ENCODE results near the gene ERC1.
"Not testable (repeated sequence)": the region's sequence is repeated elsewhere in the genome, so short reads cannot be mapped to it uniquely, and the experiment has no call there.

Gene ERC1

GRCh38 chr12:1050059-1050707, 59.2 kb downstream of the ERC1 start:
- no peak overlapping the region for H3K4me3 ChIP-seq (replicated peaks; ENCODE audit: low read depth, low read length)
- TF ChIP-seq CTCF (IDR thresholded peaks at IDR 0.05; ENCODE audit: low read depth, low read length, missing control alignments), result no peak
- no peak for DNase-seq (ENCODE audit: extremely low read depth, low read depth)

- H3K4me3 ChIP-seq (replicated peaks; ENCODE audit: low read depth, low read length); DNase-seq (ENCODE audit: extremely low read depth, low read depth): not testable (repeated sequence)
Observed at GRCh38 chr12:1051672-1052071, 60.6 kb downstream of the ERC1 start.

DNA sequence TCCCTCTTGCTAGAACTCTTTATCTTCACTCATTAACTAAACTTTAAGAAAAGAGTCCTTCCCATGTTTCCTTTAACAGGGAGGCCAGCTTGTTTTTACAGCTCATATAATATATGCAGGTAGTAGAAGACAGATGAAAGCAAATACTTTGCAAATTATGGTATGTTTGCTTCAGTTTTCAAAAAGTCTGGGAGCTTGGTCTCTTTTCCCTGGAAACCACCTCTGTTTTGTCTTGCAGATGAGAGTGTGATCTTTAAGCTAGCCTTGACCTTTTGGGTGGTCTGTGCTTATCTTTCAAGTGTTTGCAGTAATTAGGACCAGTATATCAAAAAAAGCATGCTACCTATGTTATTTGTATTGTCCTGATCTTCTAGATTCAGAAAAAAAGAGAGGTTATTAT, 62.7 kb downstream of the ERC1 start:
- no peak for TF ChIP-seq CTCF (IDR thresholded peaks at IDR 0.05; ENCODE audit: low read depth, low read length, missing control alignments)
- H3K4me3 ChIP-seq (replicated peaks; ENCODE audit: low read depth, low read length), result no peak overlapping the region
- DNase-seq (ENCODE audit: extremely low read depth, low read depth), result no peak

GRCh38 chr12:1054117-1054870, 63.3 kb downstream of the ERC1 start:
- no peak for TF ChIP-seq CTCF (IDR thresholded peaks at IDR 0.05; ENCODE audit: low read depth, low read length, missing control alignments)
- no peak for DNase-seq (ENCODE audit: extremely low read depth, low read depth)
- H3K4me3 ChIP-seq (replicated peaks; ENCODE audit: low read depth, low read length), result no peak overlapping the region

GRCh38 chr12:1056390-1056789, 65.4 kb downstream of the ERC1 start:
- TF ChIP-seq CTCF (IDR thresholded peaks at IDR 0.05; ENCODE audit: low read depth, low read length, missing control alignments), result no peak
- no peak overlapping the region for H3K4me3 ChIP-seq (replicated peaks; ENCODE audit: low read depth, low read length)
- no peak for DNase-seq (ENCODE audit: extremely low read depth, low read depth)

GRCh38 chr12:1058423-1058822, 67.4 kb downstream of the ERC1 start:
- no peak for DNase-seq (ENCODE audit: extremely low read depth, low read depth)
- no peak for TF ChIP-seq CTCF (IDR thresholded peaks at IDR 0.05; ENCODE audit: low read depth, low read length, missing control alignments)
- H3K4me3 ChIP-seq (replicated peaks; ENCODE audit: low read depth, low read length), result no peak overlapping the region

GRCh38 chr12:1059162-1059561, 68.1 kb downstream of the ERC1 start:
- DNase-seq (ENCODE audit: extremely low read depth, low read depth), result no peak
- no peak overlapping the region for H3K4me3 ChIP-seq (replicated peaks; ENCODE audit: low read depth, low read length)
- no peak for TF ChIP-seq CTCF (IDR thresholded peaks at IDR 0.05; ENCODE audit: low read depth, low read length, missing control alignments)

Measured in HFF-Myc (cell line).